K562 (cell line): ENCODE data around the gene TJP3. TPM values are rescaled to one million over a fixed set of nuclear protein-coding genes. Genes with fewer than 3 reads are reported as not detected.

Experiments
- C11orf30 ChIP-seq: fragments of 450-650 bp; IDR thresholded peaks from 2 replicates; pipeline ENCODE4 v1.6.1; 2016; ENCODE audit warnings: low read depth, mild to moderate bottlenecking
- CHCHD3 ChIP-seq: fragments of 250-450 bp; sonication (Bioruptor Pico); IDR thresholded peaks from 2 replicates; pipeline ENCODE4 v2.1.2; 2022; ENCODE audit warnings: mild to moderate bottlenecking
- COPS2 ChIP-seq: fragments of 450-650 bp; conservative IDR thresholded peaks from 2 replicates; pipeline ENCODE4 v1.6.1; 2016; ENCODE audit warnings: mild to moderate bottlenecking, moderate library complexity
- ETS2 ChIP-seq: IDR thresholded peaks from 2 replicates; pipeline ENCODE4 v1.6.1; 2016; ENCODE audit warnings: borderline replicate concordance, missing genetic modification characterization, mild to moderate bottlenecking, moderate library complexity, missing compliant biosample characterization; ENCODE audit not compliant: poor library complexity, severe bottlenecking
- HDGF ChIP-seq: fragments of 450-650 bp; IDR thresholded peaks from 2 replicates; pipeline ENCODE4 v1.6.1; 2016
- HNRNPUL1 ChIP-seq: fragments of 200-400 bp; formaldehyde crosslinking; IDR thresholded peaks from 2 replicates; pipeline ENCODE4 v1.6.1; 2017; ENCODE audit warnings: low read length
- KHSRP ChIP-seq: fragments of 450-650 bp; IDR thresholded peaks from 2 replicates; pipeline ENCODE4 v1.6.1; 2017
- MYNN ChIP-seq, 2 experiments: sonication (generic); formaldehyde crosslinking in 1 of 2; IDR thresholded peaks; 2 replicates each; pipeline versions ENCODE4 v1.5.0 to v1.6.1; 2016 to 2020; ENCODE audit warnings: antibody characterized with exemption in 1 of 2, missing genetic modification reagents in 1 of 2
- PHB2 ChIP-seq: fragments of 450-650 bp; IDR thresholded peaks from 2 replicates; pipeline ENCODE4 v1.6.1; 2017; ENCODE audit warnings: low read depth
- PTTG1 ChIP-seq: fragments of 450-650 bp; IDR thresholded peaks from 2 replicates; pipeline ENCODE4 v1.6.1; 2016; ENCODE audit warnings: low read depth, mild to moderate bottlenecking, missing genetic modification characterization, missing compliant biosample characterization
- RBM34 ChIP-seq: fragments of 200-400 bp; formaldehyde crosslinking; IDR thresholded peaks from 2 replicates; pipeline ENCODE4 v1.6.1; 2018; ENCODE audit warnings: low read length, borderline replicate concordance; ENCODE audit not compliant: insufficient read depth
- RCOR1 ChIP-seq, 2 experiments: IDR thresholded peaks; 2 replicates each; pipeline ENCODE4 v1.6.1; 2012; ENCODE audit warnings: low read depth in 2 of 2, low read length in 2 of 2, borderline replicate concordance in 1 of 2, improper control_type of control experiment in 1 of 2
- SNAPC5 ChIP-seq: fragments of 250-450 bp; sonication (Bioruptor Pico); IDR thresholded peaks from 2 replicates; pipeline ENCODE4 v1.8.0; 2021; ENCODE audit warnings: moderate library complexity, mild to moderate bottlenecking, inconsistent platforms
- SPI1 ChIP-seq: IDR thresholded peaks from 2 replicates; pipeline ENCODE4 v1.6.1; 2011; ENCODE audit warnings: low read depth, low read length, control low read depth, borderline replicate concordance
- TEAD2 ChIP-seq: fragments of 450-650 bp; IDR thresholded peaks from 2 replicates; pipeline ENCODE4 v1.6.1; 2016; ENCODE audit warnings: missing genetic modification characterization, control low read depth, missing compliant biosample characterization
- THRB ChIP-seq: fragments of 450-650 bp; formaldehyde crosslinking; conservative IDR thresholded peaks from 2 replicates; pipeline ENCODE4 v1.4.0; 2022; ENCODE audit warnings: mild to moderate bottlenecking, missing genetic modification characterization
- TSC22D4 ChIP-seq: fragments of 450-650 bp; IDR thresholded peaks from 2 replicates; pipeline ENCODE4 v1.6.1; 2016; ENCODE audit warnings: missing genetic modification characterization, missing biosample characterization, control low read depth
- ZBTB9 ChIP-seq: fragments of 450-650 bp; formaldehyde crosslinking; IDR thresholded peaks from 2 replicates; pipeline ENCODE4 v1.4.0; 2020; ENCODE audit warnings: mild to moderate bottlenecking, moderate library complexity
- ZHX1 ChIP-seq: fragments of 150-350 bp; conservative IDR thresholded peaks from 2 replicates; pipeline ENCODE4 v1.6.1; 2014; ENCODE audit warnings: low read length
- ZNF174 ChIP-seq: fragments of 250-450 bp; sonication (Bioruptor Pico); IDR thresholded peaks from 2 replicates; pipeline ENCODE4 v1.4.0; 2020; ENCODE audit warnings: mild to moderate bottlenecking
- ZNF217 ChIP-seq: sonication (generic); formaldehyde crosslinking; IDR thresholded peaks from 2 replicates; pipeline ENCODE4 v1.8.0; 2022; ENCODE audit warnings: mild to moderate bottlenecking, missing genetic modification reagents
- ZNF239 ChIP-seq: fragments of 250-450 bp; sonication (Bioruptor Pico); IDR thresholded peaks from 2 replicates; pipeline ENCODE4 v1.4.0; 2020; ENCODE audit warnings: mild to moderate bottlenecking
- ZNF24 ChIP-seq: fragments of 450-650 bp; IDR thresholded peaks from 2 replicates; pipeline ENCODE4 v1.6.1; 2016
- ZNF699 ChIP-seq: fragments of 250-450 bp; sonication (Bioruptor Pico); IDR thresholded peaks from 2 replicates; pipeline ENCODE4 v1.8.0; 2021; ENCODE audit warnings: mild to moderate bottlenecking, moderate library complexity; ENCODE audit not compliant: insufficient replicate concordance
- ZNF76 ChIP-seq: fragments of 250-450 bp; sonication (Bioruptor Pico); IDR thresholded peaks from 2 replicates; pipeline ENCODE4 v1.4.0; 2020; ENCODE audit warnings: mild to moderate bottlenecking, moderate library complexity, borderline replicate concordance
- polyA plus RNA-seq, 8 experiments: library from polyadenylated mRNA; depleted of rRNA in 4 of 8; stranded (reverse) in 5 of 8; unstranded in 3 of 8; fragments of >200 nt; fragmentation: Nextera tagmentation in 2 of 8; fragmentation: Illumina TruSeq in 1 of 8; extraction: Ambion mirVana in 2 of 8; extraction: Trizol in 1 of 8; gene quantifications; 2 replicates each; pipeline versions ENCODE4 v1.2.1 to v1.2.3, GENCODE V29; 2011 to 2014; ENCODE audit warnings: inconsistent platforms in 1 of 8, missing spikeins in 1 of 8
- total RNA-seq, 7 experiments: library from RNA; depleted of rRNA in 6 of 7; stranded (reverse); fragments of >200 nt in 6 of 7; fragmentation: Illumina TruSeq in 2 of 7; extraction: Trizol in 2 of 7; gene quantifications; 2 replicates each; pipeline versions ENCODE4 v1.2.1 to v1.2.3, GENCODE V29; 2011 to 2021; ENCODE audit warnings: low replicate concordance in 1 of 7

Gene TJP3
- total and polyA plus RNA-seq, 9 of the 15 experiments (the other 6 are each of a cell fraction or from before 2014, with no cell fraction given): 0.11 to 2.4 (median 0.57) TPM; not detected in 1

- TF ChIP-seq THRB (CRISPR knock-in tag) (no peak), TSC22D4 (tag) (no peak), CHCHD3 (CRISPR knock-in tag) (no peak), ZNF217 (CRISPR knock-in tag) (no peak), ETS2 (tag) (no peak), HDGF (no peak), ZNF174 (CRISPR knock-in tag) (no peak), ZNF699 (no peak), HNRNPUL1 (no peak), C11orf30 (peak; percentile 78), ZHX1 (no peak), TEAD2 (tag) (no peak), PHB2 (0 out of 2 replicates have a peak, but pooled peaks have one; percentile 48), ZBTB9 (CRISPR knock-in tag) (peak; percentile 53; the same call in 1 of the 2 replicates), PTTG1 (tag) (no peak), RCOR1 (IDR thresholded peaks at IDR 0.05; ENCODE audit: borderline replicate concordance in 1 of 2, low read depth in 2 of 2, low read length in 2 of 2) (peak in 1 of 2 experiments; percentile 65; a peak in 3 of 4 replicates), ZNF239 (CRISPR knock-in tag) (no peak), RBM34 (no peak), SNAPC5 (CRISPR knock-in tag) (no peak), KHSRP (no peak), SPI1 (no peak), ZNF24 (peak; percentile 94), MYNN (IDR thresholded peaks at IDR 0.05) (no peak), MYNN (CRISPR knock-in tag; IDR thresholded peaks at IDR 0.05) (no peak), COPS2 (no peak), ZNF76 (CRISPR knock-in tag) (no peak)
These were observed 53.4 kb downstream of the TJP3 start, which contains the start of gene APBA3 (continued) for GRCh38 chr19:3761382-3762129.
